IPS-18a (cell line): ENCODE data around the gene CHDH.

Source experiments
- H3K27ac ChIP-seq: one replicate; pipeline ENCODE4 v1.5.1; 2013; ENCODE audit warnings: low read length
- H3K27me3 ChIP-seq: one replicate; pipeline ENCODE4 v1.6.1; 2013; ENCODE audit warnings: mild to moderate bottlenecking, low read length; ENCODE audit not compliant: control insufficient read depth, insufficient read depth
- H3K36me3 ChIP-seq: one replicate; pipeline ENCODE4 v1.6.1; 2013; ENCODE audit warnings: low read depth, low read length; ENCODE audit not compliant: control insufficient read depth
- H3K4me1 ChIP-seq: one replicate; pipeline ENCODE4 v1.6.1; 2013; ENCODE audit warnings: low read depth, low read length; ENCODE audit not compliant: control insufficient read depth
- H3K4me3 ChIP-seq: one replicate; pipeline ENCODE4 v1.5.1; 2013; ENCODE audit warnings: low read length
- H3K9ac ChIP-seq: one replicate; pipeline ENCODE4 v1.6.1; 2013; ENCODE audit warnings: mild to moderate bottlenecking, low read length, moderate library complexity
- H3K9me3 ChIP-seq: one replicate; pipeline ENCODE4 v1.6.1; 2013; ENCODE audit warnings: low read depth, low read length; ENCODE audit not compliant: control insufficient read depth

Gene CHDH

GRCh38 chr3:53812434-53812833, 33.8 kb downstream of the CHDH start:
- H3K27ac ChIP-seq = no peak overlapping the region

GRCh38 chr3:53811143-53811927, 34.9 kb downstream of the CHDH start:
- Histone ChIP-seq H3K9ac (no peak overlapping the region), H3K27me3 (no peaks in the 10 kb centered on the region), H3K36me3 (no peaks in the 10 kb centered on the region), H3K27ac (no peak overlapping the region), H3K4me3 (no peak overlapping the region), H3K4me1 (no peaks in the 10 kb centered on the region), H3K9me3 (no peaks in the 10 kb centered on the region)

More at GRCh38 chr3:53812434-53812833, 33.8 kb downstream of the CHDH start:
- Histone ChIP-seq H3K9me3 (no peaks in the 10 kb centered on the region), H3K4me1 (no peaks in the 10 kb centered on the region), H3K27me3 (no peaks in the 10 kb centered on the region), H3K36me3 (peaks cover 3% of the 10 kb centered on the region), H3K9ac (no peak overlapping the region), H3K4me3 (no peak overlapping the region)

- Histone ChIP-seq H3K9ac (no peak overlapping the region), H3K36me3 (no peaks in the 10 kb centered on the region), H3K27me3 (no peaks in the 10 kb centered on the region), H3K4me3 (no peak overlapping the region), H3K4me1 (no peaks in the 10 kb centered on the region), H3K9me3 (no peaks in the 10 kb centered on the region), H3K27ac (no peak overlapping the region)
Measured at GRCh38 chr3:53809764-53810400, 36.3 kb downstream of the CHDH start.

GRCh38 chr3:53809267-53809666, 37.0 kb downstream of the CHDH start:
- no peaks in the 10 kb centered on the region for H3K4me1 ChIP-seq
- H3K27ac ChIP-seq = no peak overlapping the region
- H3K4me3 ChIP-seq = no peak overlapping the region
- no peaks in the 10 kb centered on the region for H3K36me3 ChIP-seq
- H3K9me3 ChIP-seq = no peaks in the 10 kb centered on the region
- H3K9ac ChIP-seq = no peak overlapping the region
- no peaks in the 10 kb centered on the region for H3K27me3 ChIP-seq

GRCh38 chr3:53808496-53808895, 37.7 kb downstream of the CHDH start:
- H3K9me3 ChIP-seq = no peaks in the 10 kb centered on the region
- no peak overlapping the region for H3K27ac ChIP-seq
- H3K4me3 ChIP-seq = no peak overlapping the region
- H3K27me3 ChIP-seq = no peaks in the 10 kb centered on the region
- H3K9ac ChIP-seq = no peak overlapping the region
- H3K4me1 ChIP-seq = no peaks in the 10 kb centered on the region
- no peaks in the 10 kb centered on the region for H3K36me3 ChIP-seq

GRCh38 chr3:53807117-53807810, 39.0 kb downstream of the CHDH start:
- Histone ChIP-seq H3K9me3 (no peaks in the 10 kb centered on the region), H3K9ac (no peak overlapping the region), H3K36me3 (no peaks in the 10 kb centered on the region), H3K27ac (no peak overlapping the region), H3K4me3 (no peak overlapping the region), H3K4me1 (no peaks in the 10 kb centered on the region), H3K27me3 (no peaks in the 10 kb centered on the region)

- no peak overlapping the region for H3K9ac ChIP-seq
- no peaks in the 10 kb centered on the region for H3K4me1 ChIP-seq
- H3K36me3 ChIP-seq = no peaks in the 10 kb centered on the region
- H3K27me3 ChIP-seq = no peaks in the 10 kb centered on the region
- no peak overlapping the region for H3K27ac ChIP-seq
- H3K9me3 ChIP-seq = no peaks in the 10 kb centered on the region
- H3K4me3 ChIP-seq = no peak overlapping the region
Measured at GRCh38 chr3:53806182-53807116, 39.8 kb downstream of the CHDH start.

- Histone ChIP-seq H3K9me3 (no peaks in the 10 kb centered on the region), H3K36me3 (no peaks in the 10 kb centered on the region), H3K4me3 (no peak overlapping the region), H3K27me3 (no peaks in the 10 kb centered on the region), H3K4me1 (no peaks in the 10 kb centered on the region), H3K9ac (no peak overlapping the region), H3K27ac (no peak overlapping the region)
Measured at GRCh38 chr3:53805463-53806159, 40.6 kb downstream of the CHDH start.

- no peaks in the 10 kb centered on the region for H3K36me3 ChIP-seq
Measured at GRCh38 chr3:53804697-53805462, 41.3 kb downstream of the CHDH start.

More at GRCh38 chr3:53804697-53805462, 41.3 kb downstream of the CHDH start:
- H3K4me1 ChIP-seq = no peaks in the 10 kb centered on the region
- H3K27ac ChIP-seq = no peak overlapping the region
- no peaks in the 10 kb centered on the region for H3K27me3 ChIP-seq
- no peak overlapping the region for H3K4me3 ChIP-seq
- H3K9me3 ChIP-seq = no peaks in the 10 kb centered on the region
- no peak overlapping the region for H3K9ac ChIP-seq
